ENCODE data around the gene PTH2.

DNA sequence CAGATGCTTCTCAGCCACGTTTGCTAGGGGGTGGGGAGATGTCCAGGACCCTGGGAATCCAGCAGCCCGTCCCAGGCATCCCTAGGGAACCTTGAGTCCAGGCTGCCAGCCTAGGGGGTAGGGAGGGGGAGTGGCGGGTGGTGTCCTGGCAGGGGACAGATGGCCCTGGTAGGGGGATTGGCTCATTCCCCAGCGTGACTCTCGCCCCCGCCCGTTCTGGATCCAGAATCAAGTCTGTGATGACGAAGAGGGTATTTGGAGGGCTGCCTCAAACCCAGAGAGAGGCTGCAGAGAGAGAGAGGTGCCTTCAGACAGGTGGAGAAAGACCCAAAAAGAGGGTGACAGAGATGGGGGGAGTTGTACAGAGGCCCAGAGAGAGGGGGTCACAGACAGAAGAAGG, 14.0 kb upstream of the PTH2 start:
- TF ChIP-seq, protein P1, sequence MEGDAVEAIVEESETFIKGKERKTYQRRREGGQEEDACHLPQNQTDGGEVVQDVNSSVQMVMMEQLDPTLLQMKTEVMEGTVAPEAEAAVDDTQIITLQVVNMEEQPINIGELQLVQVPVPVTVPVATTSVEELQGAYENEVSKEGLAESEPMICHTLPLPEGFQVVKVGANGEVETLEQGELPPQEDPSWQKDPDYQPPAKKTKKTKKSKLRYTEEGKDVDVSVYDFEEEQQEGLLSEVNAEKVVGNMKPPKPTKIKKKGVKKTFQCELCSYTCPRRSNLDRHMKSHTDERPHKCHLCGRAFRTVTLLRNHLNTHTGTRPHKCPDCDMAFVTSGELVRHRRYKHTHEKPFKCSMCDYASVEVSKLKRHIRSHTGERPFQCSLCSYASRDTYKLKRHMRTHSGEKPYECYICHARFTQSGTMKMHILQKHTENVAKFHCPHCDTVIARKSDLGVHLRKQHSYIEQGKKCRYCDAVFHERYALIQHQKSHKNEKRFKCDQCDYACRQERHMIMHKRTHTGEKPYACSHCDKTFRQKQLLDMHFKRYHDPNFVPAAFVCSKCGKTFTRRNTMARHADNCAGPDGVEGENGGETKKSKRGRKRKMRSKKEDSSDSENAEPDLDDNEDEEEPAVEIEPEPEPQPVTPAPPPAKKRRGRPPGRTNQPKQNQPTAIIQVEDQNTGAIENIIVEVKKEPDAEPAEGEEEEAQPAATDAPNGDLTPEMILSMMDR (IDR thresholded peaks at IDR 0.05; ENCODE audit: low read length): no peak
- no peak for TF ChIP-seq EZH2 (optimal IDR thresholded peaks at IDR 0.05; ENCODE audit: low read depth, low read length)

All from MM.1S (cell line).